Suprapubic skin (tissue), 4 donors: ENCODE measurements around the gene S100A10. TPM values are rescaled to one million over a fixed set of nuclear protein-coding genes. Genes with fewer than 3 reads are reported as not detected.

ENCODE experiments used
- DNase-seq, 2 donors: peaks; one replicate each; pipeline ENCODE4 v3.0.0-alpha.2; 2019; ENCODE audit warnings: low spot score in 2 of 2
- H3K27ac ChIP-seq: fragments of 200-600 bp; sonication (generic); one replicate; pipeline ENCODE4 v1.5.1; 2019
- H3K27me3 ChIP-seq: fragments of 200-600 bp; sonication (generic); one replicate; pipeline ENCODE4 v1.5.1; 2019
- H3K36me3 ChIP-seq: fragments of 200-600 bp; sonication (generic); one replicate; pipeline ENCODE4 v1.5.1; 2019
- H3K4me1 ChIP-seq: fragments of 200-600 bp; sonication (generic); one replicate; pipeline ENCODE4 v1.5.1; 2019
- H3K4me3 ChIP-seq: fragments of 200-600 bp; sonication (generic); one replicate; pipeline ENCODE4 v1.5.1; 2019; ENCODE audit warnings: mild to moderate bottlenecking
- H3K9me3 ChIP-seq: fragments of 200-600 bp; sonication (generic); one replicate; pipeline ENCODE4 v1.5.1; 2019
- CTCF ChIP-seq, 2 donors: fragments of 200-600 bp in 1 of 2; fragments of 450-650 bp in 1 of 2; sonication (generic) in 1 of 2; IDR thresholded peaks; one replicate each; pipeline ENCODE4 v1.5.1; 2016 to 2019; ENCODE audit warnings: antibody characterized with exemption in 2 of 2, mild to moderate bottlenecking in 1 of 2, moderate library complexity in 1 of 2
- EP300 ChIP-seq: sonication (generic); formaldehyde crosslinking; IDR thresholded peaks from one replicate; pipeline ENCODE4 v1.6.1; 2017; ENCODE audit warnings: antibody characterized with exemption
- POLR2A ChIP-seq, 2 donors: fragments of 450-650 bp; IDR thresholded peaks; one replicate each; pipeline ENCODE4 v1.6.1; 2017; ENCODE audit warnings: antibody characterized with exemption in 2 of 2, mild to moderate bottlenecking in 2 of 2, moderate library complexity in 2 of 2
- POLR2AphosphoS5 ChIP-seq, 3 donors: sonication (generic); formaldehyde crosslinking; IDR thresholded peaks; one replicate each; pipeline ENCODE4 v1.6.1; 2017; ENCODE audit warnings: antibody characterized with exemption in 3 of 3
- WGBS: methylation state at CpG from one replicate; pipeline ENCODE4 v1.1.5; 2018; 5-methylcytosine and 5-hydroxymethylcytosine counted together
- total RNA-seq, 4 donors: library from RNA; depleted of rRNA; stranded (reverse); fragments of >200 nt; gene quantifications; one replicate each; pipeline ENCODE4 v1.1.0, GENCODE V29; 2016

The S100A10 gene
- total RNA-seq, 4 donors from 2014 or later: 109 to 247 (median 171) TPM

GRCh38 chr1:151992303-151993083, 1.2 kb downstream of the S100A10 start:
- Histone ChIP-seq H3K27me3 (no peaks in the 10 kb centered on the region), H3K36me3 (no peaks in the 10 kb centered on the region), H3K4me3 (peak overlapping the region; percentile 69), H3K4me1 (peaks cover 67% of the 10 kb centered on the region), H3K27ac (peak overlapping the region; percentile 95), H3K9me3 (no peaks in the 10 kb centered on the region)
- peak; percentile 93 to 96 for DNase-seq
- TF ChIP-seq POLR2AphosphoS5 (IDR thresholded peaks at IDR 0.05): peak in 2 of 3 donors; percentile 39 to 54
- TF ChIP-seq CTCF (IDR thresholded peaks at IDR 0.05): no peak
- peak; percentile 76 to 80 for TF ChIP-seq POLR2A (IDR thresholded peaks at IDR 0.05)
- WGBS: 5% methylated on average over 18 of the region's 21 CpGs

GRCh38 chr1:151991663-151992302, 1.9 kb downstream of the S100A10 start:
- H3K4me1 ChIP-seq: peaks cover 74% of the 10 kb centered on the region

GRCh38 chr1:151990856-151991198, 2.8 kb downstream of the S100A10 start:
- H3K4me1 ChIP-seq: peaks cover 79% of the 10 kb centered on the region
- TF ChIP-seq POLR2AphosphoS5 (IDR thresholded peaks at IDR 0.05) (no peak), POLR2A (IDR thresholded peaks at IDR 0.05) (no peak), EP300 (no peak), CTCF (IDR thresholded peaks at IDR 0.05) (no peak)
- H3K27ac ChIP-seq: peak overlapping the region; percentile 95
- no peak for DNase-seq
- 12% methylated on average over 5 of the region's 5 CpGs for WGBS
- peak overlapping the region; percentile 69 for H3K4me3 ChIP-seq
- no peaks in the 10 kb centered on the region for H3K9me3 ChIP-seq
- no peaks in the 10 kb centered on the region for H3K27me3 ChIP-seq
- H3K36me3 ChIP-seq: peaks cover 3% of the 10 kb centered on the region

More at GRCh38 chr1:151991663-151992302, 1.9 kb downstream of the S100A10 start:
- H3K9me3 ChIP-seq: no peaks in the 10 kb centered on the region
- TF ChIP-seq EP300: no peak
- no peaks in the 10 kb centered on the region for H3K27me3 ChIP-seq
- WGBS: 9% methylated on average over 6 of the region's 6 CpGs
- H3K36me3 ChIP-seq: no peaks in the 10 kb centered on the region
- no peak for DNase-seq
- peak overlapping the region; percentile 95 for H3K27ac ChIP-seq
- peak overlapping the region; percentile 69 for H3K4me3 ChIP-seq

- Histone ChIP-seq H3K27ac (peak overlapping the region; percentile 95), H3K9me3 (no peaks in the 10 kb centered on the region), H3K4me1 (peaks cover 80% of the 10 kb centered on the region), H3K4me3 (peak overlapping the region; percentile 69), H3K27me3 (no peaks in the 10 kb centered on the region), H3K36me3 (peaks cover 8% of the 10 kb centered on the region)
- no peak for DNase-seq
- 40% methylated on average over 5 of the region's 5 CpGs for WGBS
- TF ChIP-seq CTCF (IDR thresholded peaks at IDR 0.05) (no peak), POLR2AphosphoS5 (IDR thresholded peaks at IDR 0.05) (no peak), POLR2A (IDR thresholded peaks at IDR 0.05) (no peak), EP300 (no peak)
These were observed 3.4 kb downstream of the S100A10 start for GRCh38 chr1:151990058-151990855.

GRCh38 chr1:151989211-151989862, 4.3 kb downstream of the S100A10 start:
- Histone ChIP-seq H3K9me3 (no peaks in the 10 kb centered on the region), H3K4me3 (peak overlapping the region; percentile 69), H3K36me3 (peaks cover 18% of the 10 kb centered on the region), H3K27me3 (no peaks in the 10 kb centered on the region), H3K4me1 (peaks cover 80% of the 10 kb centered on the region), H3K27ac (peak overlapping the region; percentile 95)
- WGBS: 8% methylated on average over 6 of the region's 6 CpGs
- TF ChIP-seq EP300 (no peak), POLR2AphosphoS5 (IDR thresholded peaks at IDR 0.05) (peak in 2 of 3 donors; percentile 61 to 67)
- DNase-seq: peak; percentile 88 to 92
